ENCODE measurements around the gene GPHB5.
"Not testable (repeated sequence)": the region's sequence is repeated elsewhere in the genome, so short reads cannot be mapped to it uniquely, and the experiment has no call there.

The GPHB5 gene, protein sequence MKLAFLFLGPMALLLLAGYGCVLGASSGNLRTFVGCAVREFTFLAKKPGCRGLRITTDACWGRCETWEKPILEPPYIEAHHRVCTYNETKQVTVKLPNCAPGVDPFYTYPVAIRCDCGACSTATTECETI

DNA sequence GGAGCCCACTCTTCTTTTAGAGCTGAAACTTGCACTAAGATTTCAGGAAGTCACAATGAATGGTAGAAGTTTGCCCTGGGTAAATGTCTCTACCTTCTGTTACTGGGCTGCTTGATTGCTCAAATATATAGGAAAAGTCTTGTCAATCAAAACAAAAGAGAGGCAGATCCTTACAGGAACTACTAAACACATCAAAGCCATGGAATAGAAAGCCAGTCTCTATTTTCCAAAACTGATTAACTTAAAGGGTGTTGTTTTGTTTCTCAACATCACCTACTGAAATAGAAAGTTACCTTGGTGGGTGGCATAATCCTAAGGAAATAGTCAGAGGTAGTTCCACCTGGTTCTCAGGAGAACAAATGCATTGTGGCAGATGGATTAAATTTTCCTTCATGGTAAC lies at the start of gene GPHB5:
GPHB5 (minus strand) TSS at position 101 of the 400 bp plus-strand sequence. CDS start 1,086 bp downstream, outside the sequence.
- DNase-seq (ENCODE audit: low read depth) = no peak

DNA sequence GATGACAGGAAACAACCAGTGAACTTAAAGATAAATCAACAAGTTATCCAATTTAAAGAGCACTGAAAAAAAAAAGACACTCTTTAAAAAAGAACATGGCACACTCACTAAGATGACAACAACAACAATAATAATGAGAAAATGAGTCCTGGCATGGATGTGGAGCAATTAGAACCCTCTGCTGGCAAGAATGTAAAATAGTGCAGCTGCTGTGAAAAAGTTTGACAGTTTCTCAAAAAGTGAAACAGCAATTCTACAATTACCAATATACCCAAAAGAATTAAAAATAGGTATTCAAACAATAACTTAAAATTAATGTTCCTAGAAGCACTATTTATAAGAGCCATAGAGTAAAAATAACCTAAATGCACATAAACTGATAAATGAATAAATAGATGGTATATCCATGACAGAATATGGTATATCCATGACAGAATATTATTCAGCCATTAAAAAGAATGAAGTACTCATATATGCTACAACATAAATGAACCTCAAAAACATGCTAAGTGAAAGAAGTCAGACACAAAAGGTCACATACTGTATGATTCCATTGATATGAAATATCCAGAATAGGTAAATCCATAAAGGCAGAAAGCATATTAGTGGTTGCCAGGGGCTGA lies 49.1 kb upstream of the GPHB5 start:
- no peak for DNase-seq (ENCODE audit: low read depth)

DNA sequence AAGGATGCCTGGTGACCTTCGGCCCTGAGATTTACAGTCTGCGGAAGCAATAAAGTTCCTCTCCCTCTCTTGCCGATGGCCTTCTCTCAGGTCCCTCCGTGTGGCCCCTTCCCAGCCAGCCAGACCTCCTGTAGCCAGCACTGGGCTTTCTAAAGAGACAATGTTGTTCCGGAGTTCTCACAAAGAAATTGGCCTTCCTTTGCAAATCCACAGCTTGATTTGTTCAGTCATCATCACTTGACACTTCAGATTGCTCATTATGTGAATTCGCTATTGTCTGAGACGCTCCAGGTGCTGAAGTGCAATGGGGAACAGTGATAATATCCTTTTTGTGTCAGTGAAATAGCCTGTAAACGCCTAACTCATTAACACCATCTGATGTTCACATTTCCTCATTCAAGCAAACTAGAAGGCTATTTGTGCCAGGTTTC lies 43.7 kb upstream of the GPHB5 start:
- DNase-seq (ENCODE audit: low read depth) = no peak

DNA sequence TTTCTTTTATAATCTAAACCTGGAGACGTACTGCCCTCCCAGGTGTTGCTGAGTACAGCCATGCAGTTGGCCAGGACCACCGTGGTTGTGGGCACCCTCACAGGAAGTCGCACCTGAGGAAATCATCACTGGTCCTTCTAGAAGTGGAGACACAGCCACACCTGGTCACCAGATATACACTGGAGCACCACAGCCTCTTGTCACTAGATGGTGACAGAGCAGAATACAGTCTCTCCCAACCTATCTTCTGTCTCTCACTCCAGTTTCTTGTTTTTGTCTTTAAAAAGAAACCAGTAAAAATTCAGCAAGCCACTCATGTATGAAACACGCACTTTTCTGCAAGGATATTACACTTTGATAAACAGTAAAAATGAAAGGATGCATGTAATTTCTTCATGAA lies 43.1 kb upstream of the GPHB5 start:
- DNase-seq (ENCODE audit: low read depth) = no peak

DNA sequence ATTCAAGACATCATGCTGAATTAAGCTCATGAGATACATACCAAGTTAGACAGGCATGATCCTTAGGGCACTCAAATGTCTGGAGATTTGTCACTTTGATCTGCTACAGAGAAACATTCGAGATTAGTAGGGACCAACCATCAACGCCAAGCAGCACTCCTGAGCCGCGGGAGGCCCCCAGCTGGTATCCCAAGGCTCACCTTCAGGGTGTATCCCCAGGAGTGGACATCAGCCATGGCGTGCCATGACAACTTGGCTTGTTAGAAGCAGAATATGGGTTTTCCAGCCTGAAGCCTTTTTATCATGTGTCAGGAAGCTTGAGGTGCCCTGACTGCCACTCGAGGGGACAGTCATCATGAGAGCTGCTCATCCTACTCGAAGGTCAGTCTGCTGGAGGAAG lies 39.1 kb upstream of the GPHB5 start:
- no peak for DNase-seq (ENCODE audit: low read depth)

DNA sequence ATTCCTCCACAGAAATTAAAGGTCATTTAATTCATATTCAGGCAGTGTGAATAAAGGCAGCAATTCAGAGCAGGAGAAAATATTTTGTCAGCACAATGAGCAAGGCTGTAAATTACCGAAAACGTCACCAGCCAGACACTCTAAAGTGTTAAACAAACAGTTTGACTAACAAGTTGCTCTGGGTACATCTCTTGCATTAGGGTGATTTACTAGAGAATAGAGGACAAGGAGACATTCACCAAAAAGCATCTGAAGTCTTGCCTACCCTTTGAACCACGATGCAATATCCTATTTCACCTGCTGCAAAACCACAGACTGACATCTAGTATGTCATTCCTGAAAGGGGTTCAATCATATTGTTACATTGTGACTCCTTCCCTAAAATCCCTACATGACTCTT lies 27.1 kb upstream of the GPHB5 start:
- no peak for DNase-seq (ENCODE audit: low read depth)

DNA sequence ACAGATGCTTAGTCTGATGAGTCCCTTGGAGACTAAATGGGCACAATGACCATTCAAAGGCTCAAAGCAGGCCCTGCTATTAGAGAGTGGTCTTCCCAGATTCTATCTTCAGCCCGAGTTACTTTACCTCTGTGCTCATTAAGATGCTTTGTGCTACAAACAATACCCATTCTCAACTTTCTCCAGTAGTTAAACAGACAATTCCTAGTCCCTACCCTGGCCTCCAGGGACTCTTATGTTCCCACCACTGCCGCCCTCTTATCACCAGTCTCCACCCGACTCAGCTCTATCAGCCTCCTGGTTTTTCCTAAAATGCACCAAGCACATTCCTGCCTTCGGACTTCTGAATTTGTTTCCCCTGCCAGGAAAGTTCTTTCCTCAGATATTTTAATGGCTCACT lies 25.6 kb upstream of the GPHB5 start:
- DNase-seq (ENCODE audit: low read depth) = no peak

DNA sequence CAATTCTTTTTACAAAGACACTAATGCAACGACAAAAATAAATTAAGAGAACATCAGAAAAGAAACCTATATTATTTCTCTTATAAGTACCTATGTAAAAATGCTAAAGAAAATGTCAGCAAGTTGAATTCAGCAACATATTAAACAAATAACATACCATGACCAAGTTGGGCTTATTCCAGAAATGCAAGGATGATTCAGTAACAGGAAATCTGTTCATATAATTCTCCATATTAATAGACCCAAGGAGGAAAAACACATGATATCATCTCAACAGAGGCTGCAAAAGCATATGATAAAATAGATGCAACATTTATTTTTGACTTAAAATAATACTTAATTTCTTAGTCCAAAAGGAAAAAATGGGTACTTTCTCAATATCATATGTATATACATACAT lies 25.1 kb upstream of the GPHB5 start:
- no peak for DNase-seq (ENCODE audit: low read depth)

DNA sequence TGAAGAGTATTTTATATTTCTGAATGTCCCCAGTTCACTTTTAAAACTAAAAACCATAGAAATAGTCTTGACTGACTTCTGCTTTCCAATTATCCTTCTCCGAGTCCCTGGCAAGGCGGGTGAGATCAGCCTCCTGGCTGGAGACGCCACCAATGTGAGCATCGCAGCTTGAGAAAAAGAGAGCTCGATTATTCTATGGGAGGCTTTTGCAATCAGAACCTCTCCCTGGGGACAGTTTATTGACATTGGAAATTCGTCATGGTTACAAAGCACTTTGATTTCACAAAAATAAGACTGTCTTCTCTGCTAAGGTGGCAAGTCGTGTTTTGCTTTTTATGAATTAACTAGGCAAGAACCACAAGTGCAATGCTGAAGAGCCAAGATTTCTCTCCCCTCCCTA lies 23.6 kb upstream of the GPHB5 start:
- DNase-seq (ENCODE audit: low read depth) = no peak

DNA sequence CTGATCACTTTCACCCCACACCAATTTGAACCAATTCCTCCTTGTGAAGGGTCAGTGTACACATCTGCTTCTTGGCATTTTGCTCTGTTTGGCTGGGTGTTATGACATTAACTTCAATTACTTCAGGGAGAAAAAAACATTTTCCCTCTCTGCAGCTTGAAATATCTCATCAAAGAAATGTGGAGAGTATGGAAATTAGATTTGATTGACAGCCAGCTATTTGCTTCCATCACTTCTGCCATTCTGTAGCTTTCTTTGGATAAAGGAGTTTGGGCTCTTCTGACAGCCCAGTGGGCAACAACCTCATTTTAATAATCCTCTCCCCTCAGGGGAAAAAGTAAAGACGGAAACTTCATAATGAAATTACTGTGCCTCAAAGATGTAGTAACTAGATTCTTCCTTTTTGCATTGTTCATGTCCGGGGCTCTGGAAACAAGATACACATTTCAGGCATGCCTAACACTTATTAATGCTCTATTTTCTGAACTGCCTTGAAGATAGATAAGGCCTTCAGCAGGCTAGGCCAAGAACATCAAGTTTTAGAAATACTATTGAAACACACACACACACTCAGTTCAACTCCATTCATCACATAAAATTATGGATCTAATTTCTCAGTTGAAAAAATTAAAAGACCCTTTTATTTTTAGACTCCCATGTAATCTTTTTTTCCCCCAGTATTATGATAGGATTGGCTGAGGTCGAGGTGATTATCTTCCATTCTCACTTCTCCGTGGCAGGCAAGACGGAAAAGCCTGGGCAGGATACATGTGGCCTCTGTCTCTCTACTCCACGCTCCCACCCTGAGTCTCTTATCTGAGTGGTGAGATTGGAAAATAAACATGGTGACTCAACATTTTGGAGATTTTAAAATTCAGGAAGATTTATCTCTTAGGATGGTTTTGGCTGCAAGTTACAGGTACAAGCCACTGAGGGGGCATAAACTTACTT lies 10.3 kb upstream of the GPHB5 start:
- no peak for DNase-seq (ENCODE audit: low read depth)

DNA sequence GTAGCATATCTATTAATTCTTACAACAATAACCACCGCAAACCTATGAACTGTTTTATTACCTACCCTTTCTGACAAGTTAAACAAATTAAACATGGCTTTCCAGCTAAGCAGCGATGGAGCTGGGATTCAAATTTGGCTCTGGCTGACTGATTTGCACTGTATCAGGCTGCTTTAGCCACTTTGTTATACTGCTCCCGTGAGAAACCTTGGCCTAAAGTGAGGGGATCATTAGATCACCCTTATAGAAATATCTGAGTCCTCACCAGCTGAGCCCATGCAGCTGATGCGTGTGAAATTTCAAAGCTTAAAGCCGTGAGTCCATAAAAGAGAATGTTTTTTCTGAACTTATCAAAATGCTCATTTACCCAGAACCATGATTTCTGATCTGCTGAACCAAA lies 8.1 kb upstream of the GPHB5 start:
- DNase-seq (ENCODE audit: low read depth) = no peak

DNA sequence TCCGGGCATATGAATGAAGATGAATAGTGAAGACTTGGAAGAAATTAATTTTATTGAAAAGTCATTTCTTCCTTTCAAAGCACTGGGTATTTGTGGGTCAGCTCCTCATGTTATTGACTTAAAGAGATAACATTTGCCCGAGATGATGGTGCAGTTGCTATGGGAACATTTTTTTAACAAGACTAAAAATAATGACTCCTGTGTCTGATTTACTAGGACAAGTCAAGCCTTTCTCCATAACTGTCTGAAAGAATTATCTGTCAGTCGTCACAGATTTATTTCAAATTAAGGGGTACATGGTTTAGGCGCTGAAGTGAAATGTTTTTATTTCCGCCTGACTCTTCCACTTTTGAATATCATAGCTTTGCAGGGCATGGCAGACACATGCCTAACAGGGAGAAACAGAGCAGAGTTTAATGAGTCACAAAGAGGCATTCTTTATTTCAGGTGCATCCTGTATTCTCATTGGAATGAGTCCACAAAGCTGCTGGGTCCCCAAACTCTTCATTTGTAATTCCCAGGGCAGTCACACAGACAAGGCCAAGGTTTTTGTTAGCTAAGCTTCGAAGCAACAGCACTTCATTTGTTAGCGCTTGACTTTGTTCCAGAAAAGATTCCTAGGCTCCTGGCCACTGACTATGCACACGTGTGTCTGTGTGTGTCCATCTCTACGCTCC lies 4.3 kb upstream of the GPHB5 start:
- no peak for DNase-seq (ENCODE audit: low read depth)

DNA sequence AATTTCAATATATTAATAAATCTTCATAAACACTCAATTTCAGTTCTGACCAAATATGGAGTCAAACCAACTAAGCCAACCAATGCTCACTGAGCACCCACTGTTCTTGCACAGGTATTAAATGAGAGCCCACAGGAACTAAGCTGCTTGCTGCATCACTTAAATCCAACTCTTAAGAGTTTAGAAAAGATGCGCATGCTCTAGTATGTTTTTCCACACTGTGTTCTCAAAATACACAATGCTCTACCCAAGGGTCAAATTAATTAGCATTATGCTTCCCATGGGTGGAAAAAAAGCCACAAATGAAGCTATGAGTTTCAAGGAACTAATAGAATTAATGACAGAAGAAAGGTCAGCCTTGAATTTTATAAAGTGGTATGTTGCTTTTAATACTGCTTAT lies 3.7 kb upstream of the GPHB5 start:
- no peak for DNase-seq (ENCODE audit: low read depth)

DNA sequence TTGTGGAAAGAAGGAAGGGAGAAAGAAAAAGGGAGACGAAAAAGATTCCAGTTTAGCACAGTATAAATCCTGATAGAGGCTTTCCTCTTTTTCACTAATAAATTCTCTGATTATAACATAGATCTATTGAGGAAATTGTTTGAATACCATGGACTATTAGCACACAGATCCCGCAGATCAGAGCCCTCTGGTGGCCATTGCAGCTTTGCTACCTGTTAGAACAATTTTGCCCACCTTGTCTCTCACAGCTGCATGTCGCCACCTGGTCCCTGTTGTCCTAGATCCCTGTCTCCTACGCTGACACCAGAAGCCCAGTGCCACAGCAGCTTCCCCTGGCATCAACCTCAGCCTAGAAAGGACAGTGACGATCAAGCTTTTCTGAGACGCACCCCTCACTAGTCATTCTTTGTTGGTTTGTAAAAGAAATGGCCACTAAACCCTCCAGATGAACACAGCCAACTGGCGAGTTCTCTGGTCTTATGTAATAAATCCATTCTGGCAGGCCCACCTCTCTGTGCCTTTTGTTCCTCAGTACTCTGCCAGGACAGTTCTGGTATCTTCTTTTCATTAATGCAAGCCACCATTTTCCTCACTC lies 9.9 kb downstream of the GPHB5 start:
- no peak for DNase-seq (ENCODE audit: low read depth)

DNA sequence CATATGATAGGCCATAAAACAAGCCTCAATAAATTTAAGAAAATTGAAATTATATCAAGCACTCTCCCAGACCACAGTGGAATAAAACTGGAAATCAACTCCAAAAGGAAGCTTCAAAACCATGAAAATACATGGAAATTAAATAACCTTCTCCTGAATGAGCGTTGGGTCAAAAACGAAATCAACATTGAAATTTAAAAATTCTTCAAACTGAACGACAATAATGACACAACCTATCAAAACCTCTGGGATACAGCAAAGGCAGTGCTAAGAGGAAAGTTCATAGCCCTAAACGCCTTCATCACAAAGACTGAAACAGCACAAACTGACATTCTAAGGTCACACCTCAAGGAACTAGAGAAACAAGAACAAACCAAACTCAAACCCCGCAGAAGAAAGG lies 14.3 kb downstream of the GPHB5 start:
- not testable (repeated sequence) for DNase-seq (ENCODE audit: low read depth)

DNA sequence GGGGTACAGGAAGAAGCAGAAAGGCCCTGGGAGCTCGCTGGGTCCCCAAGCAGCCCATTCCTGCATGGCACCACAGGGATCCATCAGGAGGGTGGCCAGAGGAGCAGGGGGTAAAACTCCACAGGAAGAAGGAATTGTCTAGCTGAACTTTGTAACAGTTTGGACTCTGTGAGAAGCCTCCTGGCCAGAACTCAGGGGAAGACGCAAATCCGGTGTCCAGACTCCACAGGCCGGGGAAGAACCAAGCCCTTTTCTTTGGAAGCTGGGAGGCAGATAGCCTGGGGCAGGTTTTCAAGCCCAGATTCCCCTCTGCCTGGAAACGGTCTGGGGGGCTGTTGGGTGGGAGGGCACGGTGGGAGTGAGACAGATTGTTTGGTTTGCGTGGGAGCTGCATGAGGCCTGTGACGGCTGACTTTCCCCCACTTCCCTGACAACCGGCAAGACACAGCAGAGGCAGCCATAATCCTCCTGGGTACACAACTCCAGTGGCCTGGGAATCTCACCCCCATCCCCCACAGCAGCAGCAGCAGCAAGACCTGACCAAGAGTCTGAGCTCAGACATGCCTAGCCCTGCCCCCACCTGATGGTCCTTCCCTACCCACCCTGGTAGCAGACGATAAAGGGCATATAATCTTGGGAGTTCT lies 16.7 kb downstream of the GPHB5 start:
- no peak for DNase-seq (ENCODE audit: low read depth)

DNA sequence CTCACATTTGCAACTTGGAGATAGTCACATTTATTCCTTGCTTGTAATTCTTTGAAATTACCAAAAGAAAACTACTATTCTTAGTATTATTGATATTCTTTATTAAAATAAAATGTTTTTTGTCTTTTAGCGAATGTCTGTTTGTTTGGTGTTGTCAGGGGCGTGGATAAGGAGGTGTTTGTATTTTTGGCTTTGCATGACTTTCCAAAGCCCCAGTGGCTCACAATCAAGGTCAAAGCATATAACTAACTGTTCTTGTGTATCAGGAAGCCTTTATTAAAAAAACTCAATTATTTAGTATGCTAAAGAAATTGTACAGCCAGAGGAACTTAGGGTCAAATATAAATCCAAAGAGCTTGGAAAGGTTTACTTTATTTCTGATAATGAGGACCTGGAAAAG lies 17.9 kb downstream of the GPHB5 start:
- no peak for DNase-seq (ENCODE audit: low read depth)

DNA sequence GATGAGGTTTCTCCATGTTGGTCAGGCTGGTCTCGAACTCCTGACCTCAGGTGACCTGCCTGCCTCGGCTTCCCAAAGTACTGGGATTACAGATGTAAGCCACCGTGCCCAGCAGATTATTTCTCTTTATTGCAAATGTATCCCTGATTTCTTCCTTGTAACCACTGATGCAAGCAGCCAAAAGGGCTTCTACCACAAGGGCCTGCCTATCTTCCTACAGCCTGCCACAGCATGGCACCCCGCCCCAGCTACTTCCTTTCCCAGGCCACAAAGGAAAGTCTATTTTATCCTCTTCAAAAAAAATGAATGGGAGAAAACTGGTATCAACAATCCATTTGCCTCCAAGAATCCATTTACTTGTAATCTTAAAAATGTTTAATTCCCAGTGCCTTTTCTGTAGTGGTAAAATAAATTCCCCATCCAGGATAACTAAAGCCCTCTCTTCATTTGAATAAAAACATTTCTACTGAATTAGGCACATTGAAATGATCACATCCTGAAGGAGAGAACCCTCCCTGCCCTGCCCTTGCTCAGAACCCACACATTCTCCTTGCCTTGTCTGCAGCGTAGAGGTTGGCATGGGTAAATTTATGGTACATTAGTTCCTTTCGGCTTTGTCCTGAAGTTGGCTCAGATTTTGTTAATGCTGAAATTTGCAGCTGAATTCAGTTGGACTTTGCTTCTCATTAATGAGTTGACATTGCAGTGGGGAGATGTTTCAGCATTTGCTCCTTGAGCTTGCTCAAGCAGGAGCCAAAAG lies 19.2 kb downstream of the GPHB5 start:
- DNase-seq (ENCODE audit: low read depth) = no peak

DNA sequence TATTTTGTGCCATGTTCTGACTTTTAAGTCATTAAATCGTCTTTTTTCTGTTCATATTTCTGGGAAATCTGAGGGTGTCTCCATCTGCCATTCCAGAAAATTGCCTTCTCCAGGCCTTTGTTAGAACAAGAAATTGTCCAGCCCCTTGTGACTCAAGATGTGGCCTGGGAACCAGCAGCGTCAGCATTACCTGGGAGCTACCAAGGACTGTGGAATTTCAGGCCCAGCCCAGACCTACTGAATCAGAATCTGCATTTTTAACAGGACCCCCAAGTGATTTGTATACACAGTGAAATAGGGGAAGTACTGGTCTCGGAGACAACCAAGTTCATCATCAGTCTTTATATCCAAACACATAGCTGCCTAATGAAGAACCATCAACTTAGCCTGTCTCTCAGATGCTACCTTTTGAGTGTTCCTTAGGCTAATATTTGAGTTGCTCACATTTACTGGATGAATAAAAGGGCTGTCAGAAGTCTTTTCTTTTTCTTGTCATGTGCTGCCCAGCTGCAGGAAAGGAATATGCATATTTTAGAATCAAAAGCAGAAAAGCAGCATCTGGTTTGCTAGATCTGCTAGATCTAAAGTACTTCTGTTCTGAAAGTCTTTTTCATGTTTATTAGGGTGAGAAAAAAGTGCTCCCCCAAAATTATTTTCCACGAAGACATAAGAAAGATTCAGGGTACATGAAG lies 21.2 kb downstream of the GPHB5 start:
- DNase-seq (ENCODE audit: low read depth) = no peak

DNA sequence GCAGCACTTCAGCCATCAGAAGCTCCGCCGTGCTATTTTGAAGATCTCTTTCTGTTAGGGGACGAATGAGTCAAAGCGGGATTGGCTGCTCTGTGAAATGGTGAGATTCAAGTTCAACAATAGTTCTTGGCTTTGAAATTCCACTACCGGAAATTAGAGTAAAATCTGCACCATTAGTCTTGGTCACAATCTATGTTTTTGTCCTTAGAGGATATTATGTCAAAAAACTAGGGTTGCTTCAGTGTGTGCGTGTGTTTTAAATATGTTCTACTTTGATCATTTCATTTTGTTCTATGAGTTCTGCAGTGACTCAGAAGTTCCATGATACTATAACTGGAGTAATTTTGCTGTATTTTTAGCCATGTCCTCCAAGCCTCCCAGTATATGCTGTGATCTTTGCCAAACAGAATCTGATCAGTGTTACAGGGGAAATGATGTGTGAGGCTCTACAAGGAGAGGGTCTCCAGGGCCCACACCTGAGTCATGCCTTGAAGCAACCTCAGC lies 22.6 kb downstream of the GPHB5 start:
- no peak for DNase-seq (ENCODE audit: low read depth)

Data from activated T-helper 1 cell treated with Interleukin-2 at 50 U/mL for 16 hours (primary cell).